Smooth muscle cell (in vitro differentiated cells): ENCODE data around the gene CTTNBP2. TPM values are rescaled to one million over a fixed set of nuclear protein-coding genes. Genes with fewer than 3 reads are reported as not detected.

Experiments
- DNase-seq: peaks from one replicate; lab custom pipeline; 2025; ENCODE audit not compliant: unreplicated experiment; lab: John Stamatoyannopoulos, UW
- H2AFZ ChIP-seq: fragments of 200-600 bp; sonication (generic); 2 replicates; pipeline ENCODE4 v1.6.0; 2016; ENCODE audit warnings: antibody characterized with exemption, low read depth, mild to moderate bottlenecking
- H3F3A ChIP-seq: fragments of 200-600 bp; sonication (generic); 2 replicates; pipeline ENCODE4 v1.6.0; 2017; ENCODE audit warnings: antibody characterized with exemption, low read depth
- H3K27ac ChIP-seq: fragments of 200-600 bp; sonication (generic); 2 replicates; pipeline ENCODE4 v1.5.1; 2016; ENCODE audit warnings: low read depth, mild to moderate bottlenecking
- H3K27me3 ChIP-seq: fragments of 200-600 bp; sonication (generic); 2 replicates; pipeline ENCODE4 v1.6.1; 2016; ENCODE audit warnings: low read depth, mild to moderate bottlenecking
- H3K36me3 ChIP-seq: fragments of 200-600 bp; sonication (generic); 2 replicates; pipeline ENCODE4 v1.5.1; 2016; ENCODE audit warnings: low read depth
- H3K4me1 ChIP-seq: fragments of 200-600 bp; sonication (generic); 2 replicates; pipeline ENCODE4 v1.5.1; 2016; ENCODE audit warnings: low read depth
- H3K4me2 ChIP-seq: fragments of 200-600 bp; sonication (generic); 2 replicates; pipeline ENCODE4 v1.6.0; 2016; ENCODE audit warnings: mild to moderate bottlenecking
- H3K4me3 ChIP-seq: fragments of 200-600 bp; sonication (generic); 2 replicates; pipeline ENCODE4 v1.5.1; 2016; ENCODE audit warnings: mild to moderate bottlenecking
- H3K79me2 ChIP-seq: fragments of 200-600 bp; sonication (generic); 2 replicates; pipeline ENCODE4 v1.6.0; 2016; ENCODE audit warnings: low read depth, mild to moderate bottlenecking
- H3K9ac ChIP-seq: fragments of 200-600 bp; sonication (generic); 2 replicates; pipeline ENCODE4 v1.6.0; 2016; ENCODE audit warnings: low read depth
- H3K9me3 ChIP-seq: fragments of 200-600 bp; sonication (generic); replicated peaks from 2 replicates; pipeline ENCODE4 v1.5.1; 2016; ENCODE audit warnings: low read depth
- H4K20me1 ChIP-seq: fragments of 200-600 bp; sonication (generic); 2 replicates; pipeline ENCODE4 v1.6.0; 2016; ENCODE audit warnings: low read depth
- WGBS: methylation state at CpG from one replicate; pipeline ENCODE4 v1.1.7; 2016; ENCODE audit warnings: low lambda C conversion rate; 5-methylcytosine and 5-hydroxymethylcytosine counted together
- polyA plus RNA-seq: library from polyadenylated mRNA; unstranded; fragments of >200 nt; fragmentation: Nextera tagmentation; extraction: Ambion mirVana; gene quantifications from 2 replicates; pipeline ENCODE4 v1.2.1, GENCODE V29; 2016
- total RNA-seq: library from RNA; depleted of rRNA; stranded (reverse); fragments of >200 nt; gene quantifications from 2 replicates; pipeline ENCODE4 v1.2.3, GENCODE V29; 2014
- TF ChIP-seq, protein P1 (sequence below): fragments of 200-600 bp; sonication (generic); IDR thresholded peaks from 2 replicates; pipeline ENCODE4 v1.5.1; 2017; ENCODE audit warnings: borderline replicate concordance, mild to moderate bottlenecking, antibody characterized with exemption; ENCODE audit not compliant: insufficient read depth, poor library complexity, severe bottlenecking

CTTNBP2 gene
- total and polyA plus RNA-seq, 2 experiments from 2014 or later, result 4.8 to 42.3 TPM

DNA sequence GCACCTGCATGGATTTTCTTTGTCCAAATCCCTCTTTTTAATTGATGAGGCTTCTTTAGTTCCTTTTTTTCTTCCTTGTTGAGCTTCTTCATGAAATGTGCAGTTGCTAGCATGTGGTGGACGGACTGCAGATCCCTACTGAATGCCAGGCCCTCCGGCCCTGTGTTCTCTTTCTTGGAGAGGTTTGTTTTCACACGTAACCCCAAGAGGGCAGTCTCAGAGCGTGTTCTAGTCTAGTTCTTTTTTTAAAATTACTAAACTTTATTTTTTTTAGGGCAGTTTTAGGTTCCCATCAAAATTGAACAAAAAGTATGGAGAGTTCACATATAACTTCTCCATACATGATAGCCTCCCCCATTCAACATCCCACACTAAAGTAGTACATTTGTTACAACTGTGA, 203.4 kb downstream of the CTTNBP2 start:
- WGBS, result 56% methylated on average over 4 of the region's 4 CpGs
- no peak for DNase-seq
- H3K79me2 ChIP-seq, result no peaks in the 10 kb centered on the region
- H3K9me3 ChIP-seq, result no peaks in the 10 kb centered on the region
- no peak overlapping the region for H3K4me2 ChIP-seq
- H3F3A ChIP-seq, result no peaks in the 10 kb centered on the region
- H3K27me3 ChIP-seq, result no peaks in the 10 kb centered on the region
- peaks cover 3% of the 10 kb centered on the region for H3K4me1 ChIP-seq
- TF ChIP-seq, protein P1, sequence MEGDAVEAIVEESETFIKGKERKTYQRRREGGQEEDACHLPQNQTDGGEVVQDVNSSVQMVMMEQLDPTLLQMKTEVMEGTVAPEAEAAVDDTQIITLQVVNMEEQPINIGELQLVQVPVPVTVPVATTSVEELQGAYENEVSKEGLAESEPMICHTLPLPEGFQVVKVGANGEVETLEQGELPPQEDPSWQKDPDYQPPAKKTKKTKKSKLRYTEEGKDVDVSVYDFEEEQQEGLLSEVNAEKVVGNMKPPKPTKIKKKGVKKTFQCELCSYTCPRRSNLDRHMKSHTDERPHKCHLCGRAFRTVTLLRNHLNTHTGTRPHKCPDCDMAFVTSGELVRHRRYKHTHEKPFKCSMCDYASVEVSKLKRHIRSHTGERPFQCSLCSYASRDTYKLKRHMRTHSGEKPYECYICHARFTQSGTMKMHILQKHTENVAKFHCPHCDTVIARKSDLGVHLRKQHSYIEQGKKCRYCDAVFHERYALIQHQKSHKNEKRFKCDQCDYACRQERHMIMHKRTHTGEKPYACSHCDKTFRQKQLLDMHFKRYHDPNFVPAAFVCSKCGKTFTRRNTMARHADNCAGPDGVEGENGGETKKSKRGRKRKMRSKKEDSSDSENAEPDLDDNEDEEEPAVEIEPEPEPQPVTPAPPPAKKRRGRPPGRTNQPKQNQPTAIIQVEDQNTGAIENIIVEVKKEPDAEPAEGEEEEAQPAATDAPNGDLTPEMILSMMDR, result peak; percentile 34
- no peak overlapping the region for H3K27ac ChIP-seq
- H4K20me1 ChIP-seq, result no peaks in the 10 kb centered on the region
- no peaks in the 10 kb centered on the region for H3K36me3 ChIP-seq
- no peak overlapping the region for H3K9ac ChIP-seq
- H3K4me3 ChIP-seq, result no peak overlapping the region
- H2AFZ ChIP-seq, result no peak overlapping the region

DNA sequence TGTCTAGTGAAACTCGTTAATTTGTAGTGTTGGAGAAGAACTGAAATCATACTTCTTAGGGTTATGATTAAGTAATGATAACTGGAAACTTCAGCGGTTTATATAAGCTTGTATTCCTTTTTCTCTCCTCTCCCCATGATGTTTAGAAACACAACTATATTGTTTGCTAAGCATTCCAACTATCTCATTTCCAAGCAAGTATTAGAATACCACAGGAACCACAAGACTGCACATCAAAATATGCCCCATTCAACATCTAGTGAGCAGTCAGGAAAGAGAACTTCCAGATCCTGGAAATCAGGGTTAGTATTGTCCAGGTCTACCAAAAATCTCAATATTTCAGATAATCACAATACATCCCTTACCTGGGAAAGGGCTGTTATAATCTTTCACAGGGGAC, 205.8 kb downstream of the CTTNBP2 start:
- Histone ChIP-seq H2AFZ (no peak overlapping the region), H3K4me3 (no peak overlapping the region), H3K27ac (no peak overlapping the region), H4K20me1 (no peaks in the 10 kb centered on the region), H3K9ac (no peak overlapping the region), H3K79me2 (no peaks in the 10 kb centered on the region), H3K4me2 (no peak overlapping the region), H3K27me3 (no peaks in the 10 kb centered on the region), H3K4me1 (no peaks in the 10 kb centered on the region), H3K9me3 (no peaks in the 10 kb centered on the region), H3F3A (no peaks in the 10 kb centered on the region), H3K36me3 (no peaks in the 10 kb centered on the region)
- no peak for DNase-seq
- TF ChIP-seq, protein P1, result no peak
- WGBS, result 84% methylated on average over 2 of the region's 2 CpGs

DNA sequence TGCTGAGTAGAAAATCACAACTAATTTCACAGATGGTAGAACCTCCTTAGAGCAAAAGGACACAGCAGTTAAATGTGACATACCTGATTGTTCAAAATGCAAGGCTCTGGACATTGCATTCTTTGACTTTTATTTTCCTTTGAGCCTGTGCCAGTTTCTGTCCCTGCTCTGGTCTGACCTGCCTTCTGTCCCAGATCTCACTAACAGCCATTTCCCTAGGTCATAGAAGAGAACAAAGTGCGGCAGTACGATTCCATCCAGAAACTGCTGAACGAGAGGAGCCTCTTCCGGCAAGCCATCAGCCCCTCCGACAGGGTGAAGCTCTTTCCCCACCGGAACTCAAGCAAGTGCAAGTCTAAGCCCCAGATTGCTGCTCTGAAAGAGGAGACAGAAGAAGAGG, 206.6 kb downstream of the CTTNBP2 start:
- TF ChIP-seq, protein P1, result no peak
- H3K36me3 ChIP-seq, result no peaks in the 10 kb centered on the region
- no peak overlapping the region for H3K4me3 ChIP-seq
- no peak overlapping the region for H3K9ac ChIP-seq
- H3K79me2 ChIP-seq, result no peaks in the 10 kb centered on the region
- H3F3A ChIP-seq, result no peaks in the 10 kb centered on the region
- H3K27ac ChIP-seq, result peak overlapping the region; percentile 77
- H4K20me1 ChIP-seq, result no peaks in the 10 kb centered on the region
- H3K27me3 ChIP-seq, result no peaks in the 10 kb centered on the region
- no peak overlapping the region for H2AFZ ChIP-seq
- H3K4me2 ChIP-seq, result no peak overlapping the region
- 94% methylated on average over 6 of the region's 6 CpGs for WGBS
- no peaks in the 10 kb centered on the region for H3K4me1 ChIP-seq
- DNase-seq, result no peak
- H3K9me3 ChIP-seq, result no peaks in the 10 kb centered on the region

GRCh38 chr7:117666031-117666430, 207.2 kb downstream of the CTTNBP2 start:
- Histone ChIP-seq H3K27ac (peak overlapping the region; percentile 77), H3K9me3 (no peaks in the 10 kb centered on the region), H3F3A (no peaks in the 10 kb centered on the region), H4K20me1 (no peaks in the 10 kb centered on the region), H3K79me2 (no peaks in the 10 kb centered on the region), H2AFZ (no peak overlapping the region), H3K36me3 (no peaks in the 10 kb centered on the region), H3K4me3 (no peak overlapping the region), H3K4me1 (no peaks in the 10 kb centered on the region), H3K4me2 (peak overlapping the region; percentile 6), H3K9ac (no peak overlapping the region), H3K27me3 (no peaks in the 10 kb centered on the region)
- WGBS, result 15% methylated on average over 1 of the region's 1 CpG
- DNase-seq, result no peak
- TF ChIP-seq, protein P1, result no peak
